B cell (primary cell): ENCODE measurements around the gene IRX5. TPM values are rescaled to one million over a fixed set of nuclear protein-coding genes. Genes with fewer than 3 reads are reported as not detected.

Source experiments
- ATAC-seq: fragments of 200-7000 bp; cut with Tn5 transposase; one replicate; pipeline ENCODE4 v1.10.0; 2021; ENCODE audit warnings: low read depth, mild to moderate bottlenecking, moderate number of reproducible peaks, moderate library complexity
- CTCF ChIA-PET: fragments of 350-600 bp; sonication (Branson Sonifier 250); formaldehyde crosslinking; loops from one replicate; lab custom pipeline; 2021; ENCODE audit warnings: antibody characterized with exemption, inconsistent platforms; lab: Charles Lee
- POLR2A ChIA-PET: fragments of 350-600 bp; sonication (Branson Sonifier 250); formaldehyde crosslinking; loops from one replicate; lab custom pipeline; 2021; ENCODE audit warnings: antibody characterized with exemption; lab: Charles Lee
- DNase-seq: peaks from one replicate; pipeline ENCODE4 v3.0.0; 2013
- H2AFZ ChIP-seq: 2 replicates; pipeline ENCODE4 v1.6.1; 2012; ENCODE audit warnings: mild to moderate bottlenecking, low read depth, low read length; ENCODE audit not compliant: insufficient read depth, poor library complexity, severe bottlenecking
- H3K27ac ChIP-seq, 2 donors: 1 replicate in 1 of 2; 2 replicates in 1 of 2; pipeline ENCODE4 v1.5.1; 2012 to 2013; ENCODE audit warnings: low read length in 2 of 2, mild to moderate bottlenecking in 2 of 2, moderate library complexity in 1 of 2
- H3K27me3 ChIP-seq, 4 experiments: fragments of 200-600 bp in 1 of 4; sonication (generic) in 1 of 4; replicated peaks in 1 of 4; 1 replicate in 2 of 4; 2 replicates in 2 of 4; pipeline versions ENCODE4 v1.6.1 to v1.7.0; 2013 to 2016; ENCODE audit warnings: low read length in 3 of 4, mild to moderate bottlenecking in 2 of 4, mixed read lengths in 1 of 4, moderate library complexity in 1 of 4; ENCODE audit not compliant: insufficient read depth in 4 of 4, control insufficient read depth in 3 of 4; ENCODE audit errors: control extremely low read depth in 1 of 4
- H3K36me3 ChIP-seq, 2 experiments: replicated peaks in 1 of 2; 1 replicate in 1 of 2; 2 replicates in 1 of 2; pipeline versions ENCODE4 v1.6.1 to v1.7.1; 2013; ENCODE audit warnings: low read length in 1 of 2; ENCODE audit not compliant: insufficient read depth in 2 of 2, control insufficient read depth in 1 of 2; ENCODE audit errors: control extremely low read depth in 1 of 2, extremely low read depth in 1 of 2
- H3K4me1 ChIP-seq, 2 donors: fragments of 200-600 bp in 1 of 2; sonication (generic) in 1 of 2; 1 replicate in 1 of 2; 2 replicates in 1 of 2; pipeline versions ENCODE4 v1.5.1 to v1.6.1; 2013 to 2017; ENCODE audit warnings: low read length in 2 of 2; ENCODE audit not compliant: control insufficient read depth in 2 of 2, insufficient read depth in 2 of 2
- H3K4me2 ChIP-seq: replicated peaks from 2 replicates; pipeline ENCODE3; 2012; ENCODE audit warnings: mild to moderate bottlenecking, low read depth, low read length; ENCODE audit not compliant: poor library complexity, severe bottlenecking
- H3K4me3 ChIP-seq, 5 experiments: fragments of 200-600 bp in 1 of 5; sonication (generic) in 1 of 5; 1 replicate in 3 of 5; 2 replicates in 2 of 5; pipeline versions ENCODE4 v1.5.1 to v1.7.0; 2011 to 2016; ENCODE audit warnings: low read length in 4 of 5, mild to moderate bottlenecking in 4 of 5, low read depth in 2 of 5, control low read depth in 1 of 5, moderate library complexity in 1 of 5; ENCODE audit not compliant: insufficient read depth in 1 of 5; ENCODE audit errors: control extremely low read depth in 1 of 5, extremely low read depth in 1 of 5
- H3K79me2 ChIP-seq: fragments of 200-600 bp; sonication (generic); one replicate; pipeline ENCODE4 v1.6.0; 2016; ENCODE audit warnings: low read length; ENCODE audit not compliant: control insufficient read depth, insufficient read depth
- H3K9ac ChIP-seq: fragments of 200-600 bp; sonication (generic); 2 replicates; pipeline ENCODE4 v1.6.1; 2017; ENCODE audit warnings: mild to moderate bottlenecking, low read length, moderate library complexity
- H3K9me3 ChIP-seq, 3 donors: one replicate each; pipeline versions ENCODE4 v1.6.1 to v1.7.1; 2013; ENCODE audit warnings: low read length in 2 of 3; ENCODE audit not compliant: control insufficient read depth in 2 of 3, insufficient read depth in 1 of 3; ENCODE audit errors: control extremely low read depth in 1 of 3
- H4K20me1 ChIP-seq: 2 replicates; pipeline ENCODE4 v1.6.0; 2012; ENCODE audit warnings: mild to moderate bottlenecking, low read length; ENCODE audit not compliant: insufficient read depth, control insufficient read depth, poor library complexity, severe bottlenecking
- H3K27ac Mint-ChIP-seq: one replicate; pipeline ENCODE4 v1.8.0; 2021; ENCODE audit warnings: mixed read lengths
- H3K27me3 Mint-ChIP-seq: one replicate; pipeline ENCODE4 v1.8.0; 2021; ENCODE audit warnings: mixed read lengths
- H3K4me1 Mint-ChIP-seq: one replicate; pipeline ENCODE4 v1.8.0; 2021; ENCODE audit warnings: mixed read lengths
- H3K4me3 Mint-ChIP-seq: one replicate; pipeline ENCODE4 v1.8.0; 2021; ENCODE audit warnings: mixed read lengths
- H3K9me3 Mint-ChIP-seq: one replicate; pipeline ENCODE4 v1.8.0; 2022; ENCODE audit warnings: mixed read lengths; ENCODE audit not compliant: insufficient read depth
- CTCF ChIP-seq: fragments of 200-600 bp; IDR thresholded peaks from one replicate; pipeline ENCODE4 v1.8.0; 2022; ENCODE audit warnings: antibody characterized with exemption, mild to moderate bottlenecking
- EZH2 ChIP-seq: IDR thresholded peaks from 2 replicates; pipeline ENCODE4 v1.6.1; 2012; ENCODE audit warnings: borderline replicate concordance, low read depth, mild to moderate bottlenecking, moderate library complexity, low read length; ENCODE audit not compliant: insufficient read depth, poor library complexity, severe bottlenecking
- WGBS: methylation state at CpG from one replicate; pipeline ENCODE4 v1.1.5; 2013; ENCODE audit warnings: missing lambda C conversion rate; ENCODE audit not compliant: insufficient coverage; 5-methylcytosine and 5-hydroxymethylcytosine counted together
- intact Hi-C: fragments of 100-400 bp; cut with micrococcal nuclease; formaldehyde crosslinking; loops from one replicate; pipeline ENCODE4 v1.10.0; 2022
- polyA plus RNA-seq: library from polyadenylated mRNA; depleted of rRNA; stranded (reverse); fragments of >200 nt; gene quantifications from 2 replicates; pipeline ENCODE4 v1.2.3, GENCODE V29; 2012
- total RNA-seq, 2 donors: library from RNA; stranded (reverse); fragments of 120-200 nt in 1 of 2; gene quantifications; 1 replicate in 1 of 2; 2 replicates in 1 of 2; pipeline versions ENCODE4 v1.2.3 to v1.2.4, GENCODE V29; 2013 to 2022

Gene IRX5
- total and polyA plus RNA-seq, 2 donors (not counting 1 experiment from before 2014, with no cell fraction given), result not detected

- Mint-ChIP-seq H3K27ac (no peak overlapping the region), H3K9me3 (peaks cover 3% of the 10 kb centered on the region), H3K27me3 (peaks cover 55% of the 10 kb centered on the region), H3K4me1 (peaks cover 26% of the 10 kb centered on the region), H3K4me3 (no peak overlapping the region)
- no peak overlapping the region for H3K9ac ChIP-seq
- ChIA-PET CTCF (no interaction called here), POLR2A (no interaction called here)
- no peak overlapping the region for H3K4me3 ChIP-seq
- H3K4me2 ChIP-seq, result no peak overlapping the region
- no peaks in the 10 kb centered on the region for H4K20me1 ChIP-seq
- no peak for ATAC-seq
- peaks cover 20 to 29% of the 10 kb centered on the region in 2 donors for H3K4me1 ChIP-seq
- H3K79me2 ChIP-seq, result no peaks in the 10 kb centered on the region
- H2AFZ ChIP-seq, result no peak overlapping the region
- H3K27me3 ChIP-seq, result peaks cover 0 to 42% (median 34%) of the 10 kb centered on the region in 4 experiments
- no peak overlapping the region for H3K27ac ChIP-seq
- DNase-seq, result no peak
- no peaks in the 10 kb centered on the region for H3K36me3 ChIP-seq
- no CpG with 5 or more reads among the region's 4 CpGs for WGBS
- peaks cover 2 to 15% (median 3%) of the 10 kb centered on the region in 3 donors for H3K9me3 ChIP-seq
- TF ChIP-seq EZH2 (no peak), CTCF (no peak)
- intact Hi-C loops, result no loop called here
These were observed 4.4 kb upstream of the IRX5 start for GRCh38 chr16:54926166-54926838.

DNA sequence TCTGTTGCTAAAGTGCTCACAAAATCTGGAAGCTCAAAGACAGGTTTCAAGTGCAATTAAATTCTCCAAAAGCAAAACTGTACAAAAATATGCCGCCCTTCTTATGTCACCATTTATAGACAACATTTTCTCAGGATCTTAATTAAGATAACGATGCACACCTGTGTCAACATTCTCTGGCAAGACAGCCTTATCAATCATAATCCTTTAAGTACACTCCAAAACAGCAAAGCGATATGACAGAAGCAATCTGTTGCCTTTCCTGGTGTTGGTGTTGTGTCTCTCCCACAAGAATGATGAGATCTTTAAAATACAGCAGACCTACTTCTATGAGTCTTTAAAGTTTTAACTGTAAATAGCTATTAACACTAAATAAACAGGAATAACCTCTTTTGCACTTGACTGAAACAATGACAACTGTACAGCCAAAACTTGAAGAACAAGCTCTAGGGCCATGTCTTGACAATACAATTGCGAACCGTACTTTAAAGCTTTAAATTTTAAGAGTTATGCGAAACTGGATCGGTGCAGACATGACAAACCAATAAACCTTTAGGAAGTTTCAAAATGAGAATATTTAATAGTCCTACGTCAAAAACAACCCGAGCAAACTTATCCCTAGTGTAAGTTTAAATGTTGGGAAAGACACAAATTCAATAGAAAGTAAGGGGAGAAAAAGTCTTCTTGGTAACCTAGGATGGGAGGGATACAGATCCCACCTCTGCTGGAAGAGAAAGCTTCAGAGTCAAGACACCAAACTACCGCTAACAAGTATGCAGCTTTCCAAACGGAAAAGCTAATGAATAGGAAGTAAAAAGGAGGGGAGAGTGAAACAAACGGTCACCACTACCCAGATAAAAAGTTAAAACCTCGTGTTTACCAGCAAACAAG lies 3.3 kb upstream of the IRX5 start:
- Histone ChIP-seq H3K27ac (no peak overlapping the region), H2AFZ (peak overlapping the region; percentile 7), H3K4me1 (peaks cover 31 to 40% of the 10 kb centered on the region in 2 donors), H3K79me2 (no peaks in the 10 kb centered on the region), H3K36me3 (no peaks in the 10 kb centered on the region), H3K4me2 (peak overlapping the region; percentile 92), H3K9ac (no peak overlapping the region), H3K27me3 (peaks cover 0 to 52% (median 39%) of the 10 kb centered on the region in 4 experiments), H4K20me1 (no peaks in the 10 kb centered on the region), H3K4me3 (peak overlapping the region in 3 of 5 experiments; percentile 25 to 27 (median 26)), H3K9me3 (peaks cover 2 to 26% (median 9%) of the 10 kb centered on the region in 3 donors)
- H3K9me3 Mint-ChIP-seq, result peaks cover 3% of the 10 kb centered on the region
- intact Hi-C loops, result no loop called here
- WGBS, result 43% methylated on average over 1 of the region's 13 CpGs
- peak overlapping the region; percentile 53 for H3K27ac Mint-ChIP-seq
- peaks cover 29% of the 10 kb centered on the region for H3K4me1 Mint-ChIP-seq
- TF ChIP-seq CTCF, result no peak
- TF ChIP-seq EZH2, result no peak
- H3K4me3 Mint-ChIP-seq, result peak overlapping the region; percentile 87
- DNase-seq (peak; percentile 4), ATAC-seq (no peak)
- ChIA-PET CTCF (no interaction called here), POLR2A (no interaction called here)
- H3K27me3 Mint-ChIP-seq, result peaks cover 54% of the 10 kb centered on the region
